Tibial nerve (tissue), 4 donors: ENCODE results near the gene UGT1A7.

ENCODE experiments used
- EP300 ChIP-seq, 2 donors: sonication (generic); formaldehyde crosslinking; IDR thresholded peaks; one replicate each; pipeline ENCODE4 v1.6.1; 2017; ENCODE audit warnings: antibody characterized with exemption in 2 of 2, mild to moderate bottlenecking in 1 of 2
- POLR2A ChIP-seq, 2 donors: fragments of 450-650 bp; IDR thresholded peaks; one replicate each; pipeline ENCODE4 v1.6.1; 2017; ENCODE audit warnings: antibody characterized with exemption in 2 of 2, mild to moderate bottlenecking in 2 of 2, moderate library complexity in 2 of 2
- TF ChIP-seq, protein P1 (sequence below), 5 experiments: fragments of 200-600 bp in 3 of 5; fragments of 450-650 bp in 2 of 5; sonication (generic) in 3 of 5; IDR thresholded peaks; one replicate each; pipeline ENCODE4 v1.5.1; 2016 to 2019; ENCODE audit warnings: antibody characterized with exemption in 5 of 5, mild to moderate bottlenecking in 3 of 5, moderate library complexity in 2 of 5

DNA sequence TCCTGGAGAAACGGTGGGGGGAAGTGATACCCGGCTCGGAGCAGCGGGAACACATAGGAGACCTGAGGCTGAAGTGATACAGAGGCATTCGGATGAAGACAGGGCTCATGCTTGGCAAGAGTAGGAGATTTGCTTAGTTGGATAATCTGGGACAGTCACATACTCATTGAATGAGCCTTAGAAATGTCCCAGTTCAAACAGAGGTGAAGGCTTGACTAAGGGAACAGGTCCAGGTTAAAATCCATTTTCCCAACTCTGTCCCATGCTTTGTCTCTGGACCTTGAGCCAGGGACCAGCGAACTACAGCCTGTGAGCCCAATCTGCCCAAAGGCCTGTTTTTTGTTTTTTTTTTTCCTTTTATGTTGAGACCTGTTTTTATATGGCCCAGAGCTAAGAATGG is 12.3 kb downstream of the UGT1A7 start:
- TF ChIP-seq, protein P1, sequence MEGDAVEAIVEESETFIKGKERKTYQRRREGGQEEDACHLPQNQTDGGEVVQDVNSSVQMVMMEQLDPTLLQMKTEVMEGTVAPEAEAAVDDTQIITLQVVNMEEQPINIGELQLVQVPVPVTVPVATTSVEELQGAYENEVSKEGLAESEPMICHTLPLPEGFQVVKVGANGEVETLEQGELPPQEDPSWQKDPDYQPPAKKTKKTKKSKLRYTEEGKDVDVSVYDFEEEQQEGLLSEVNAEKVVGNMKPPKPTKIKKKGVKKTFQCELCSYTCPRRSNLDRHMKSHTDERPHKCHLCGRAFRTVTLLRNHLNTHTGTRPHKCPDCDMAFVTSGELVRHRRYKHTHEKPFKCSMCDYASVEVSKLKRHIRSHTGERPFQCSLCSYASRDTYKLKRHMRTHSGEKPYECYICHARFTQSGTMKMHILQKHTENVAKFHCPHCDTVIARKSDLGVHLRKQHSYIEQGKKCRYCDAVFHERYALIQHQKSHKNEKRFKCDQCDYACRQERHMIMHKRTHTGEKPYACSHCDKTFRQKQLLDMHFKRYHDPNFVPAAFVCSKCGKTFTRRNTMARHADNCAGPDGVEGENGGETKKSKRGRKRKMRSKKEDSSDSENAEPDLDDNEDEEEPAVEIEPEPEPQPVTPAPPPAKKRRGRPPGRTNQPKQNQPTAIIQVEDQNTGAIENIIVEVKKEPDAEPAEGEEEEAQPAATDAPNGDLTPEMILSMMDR (IDR thresholded peaks at IDR 0.05): no peak
- TF ChIP-seq EP300 (IDR thresholded peaks at IDR 0.05) (no peak), POLR2A (IDR thresholded peaks at IDR 0.05) (no peak)
